Activated T-cell treated with anti-CD3 and anti-CD28 coated beads for 48 hours (primary cell): ENCODE results near the gene OR6B2.

Source experiments
- DNase-seq: peaks from one replicate; pipeline ENCODE4 v3.0.0-alpha.2; 2020; ENCODE audit warnings: low read depth

Gene OR6B2

DNA sequence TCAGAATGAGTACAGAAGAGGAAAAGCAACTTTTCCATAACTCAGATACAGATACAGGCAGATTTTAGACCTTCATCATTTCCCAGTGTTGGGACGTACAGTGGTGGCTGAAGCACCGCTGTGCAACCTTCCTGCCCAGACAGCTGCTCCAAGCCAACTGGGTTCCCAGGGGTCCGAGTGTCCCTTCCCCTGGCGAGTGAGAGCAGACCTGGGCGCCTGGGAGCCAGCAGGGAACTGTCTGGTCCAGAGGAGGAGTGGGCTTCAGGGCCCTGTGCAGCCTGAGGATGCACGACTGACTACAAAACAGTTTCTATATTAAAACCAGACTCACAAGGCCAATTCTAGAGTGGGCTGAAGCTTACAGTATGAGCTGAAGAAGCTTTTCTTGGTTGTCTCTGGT is 11.1 kb upstream of the OR6B2 start:
- no peak for DNase-seq

DNA sequence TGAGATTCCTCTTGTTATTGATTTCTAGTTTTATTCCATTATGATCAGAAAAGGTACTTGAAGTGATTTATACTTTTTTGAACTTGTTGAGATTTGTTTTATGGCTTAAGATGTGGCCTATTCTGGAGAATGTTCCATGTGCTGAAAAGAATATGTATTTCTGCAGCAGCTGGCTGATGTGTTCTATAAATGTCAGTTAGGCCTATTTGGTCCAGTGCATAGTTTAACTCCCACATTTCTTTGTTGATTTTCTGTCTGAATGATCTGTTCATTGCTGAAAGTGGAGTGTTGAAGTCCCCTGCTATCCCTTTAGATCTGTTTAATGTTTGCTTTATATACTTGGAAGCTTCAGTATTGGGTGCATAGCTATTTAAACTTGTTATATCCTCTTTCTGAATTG is 7.1 kb upstream of the OR6B2 start:
- no peak for DNase-seq

DNA sequence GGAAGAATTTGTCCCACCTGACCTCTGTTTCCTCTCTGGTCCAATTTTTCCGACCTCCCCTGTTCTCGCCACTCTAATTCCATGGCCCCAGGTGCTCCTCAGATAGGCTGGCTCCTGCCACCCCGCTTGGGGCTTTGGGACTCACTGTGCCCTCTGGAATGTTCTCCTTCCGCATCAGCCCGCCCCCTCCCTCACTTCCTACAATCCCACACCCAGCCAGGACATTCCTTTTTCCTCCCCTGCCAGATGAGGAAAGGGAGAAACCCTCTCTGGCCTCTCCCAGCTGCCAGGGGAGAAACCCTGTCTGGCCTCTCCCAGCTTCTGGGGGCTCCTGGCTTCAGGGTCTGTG is 3.1 kb upstream of the OR6B2 start:
- DNase-seq: no peak

DNA sequence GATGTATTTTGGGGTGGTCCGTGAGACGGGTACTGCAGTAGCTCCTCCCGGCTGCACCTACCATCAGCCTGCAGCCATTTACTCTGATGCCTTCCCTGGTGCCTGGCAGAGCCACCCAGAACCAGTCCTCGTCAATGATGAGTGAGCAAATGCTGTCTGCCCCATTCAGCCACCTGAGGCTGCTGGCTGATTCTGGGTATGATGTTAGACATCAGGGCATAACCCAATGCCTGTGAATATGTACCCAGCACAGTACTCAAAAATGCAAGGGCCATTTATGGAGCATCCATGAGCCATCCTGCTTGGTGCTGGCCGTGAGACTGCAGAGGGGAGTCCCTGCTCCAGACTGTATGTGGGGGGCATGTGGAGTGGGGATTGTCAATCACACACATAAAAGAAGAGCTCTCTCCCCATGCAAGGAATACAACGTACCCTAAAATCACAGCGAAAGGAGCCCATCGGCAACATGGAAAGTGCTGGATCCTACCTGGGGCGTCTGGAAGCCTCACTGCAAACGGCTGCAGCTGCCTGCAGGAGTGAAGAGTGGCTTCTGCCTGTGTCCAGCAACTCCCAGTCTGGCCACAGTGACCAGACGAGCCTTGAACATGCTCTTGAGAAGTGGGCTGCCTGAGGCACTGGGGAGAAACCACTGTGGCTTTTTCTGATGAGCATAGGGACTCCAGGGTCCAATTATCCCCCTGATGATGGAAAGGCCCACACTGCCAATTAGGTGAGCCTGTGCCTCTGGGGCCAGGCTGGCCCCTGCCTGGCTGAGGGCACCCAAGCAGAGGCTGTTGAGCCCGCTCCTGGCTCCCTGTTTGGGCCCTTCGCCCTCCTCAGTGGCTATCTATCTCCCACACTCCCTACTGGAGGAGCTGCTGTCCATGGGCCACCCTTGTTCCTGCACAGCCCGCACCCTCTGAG is 2.4 kb upstream of the OR6B2 start:
- DNase-seq: no peak

DNA sequence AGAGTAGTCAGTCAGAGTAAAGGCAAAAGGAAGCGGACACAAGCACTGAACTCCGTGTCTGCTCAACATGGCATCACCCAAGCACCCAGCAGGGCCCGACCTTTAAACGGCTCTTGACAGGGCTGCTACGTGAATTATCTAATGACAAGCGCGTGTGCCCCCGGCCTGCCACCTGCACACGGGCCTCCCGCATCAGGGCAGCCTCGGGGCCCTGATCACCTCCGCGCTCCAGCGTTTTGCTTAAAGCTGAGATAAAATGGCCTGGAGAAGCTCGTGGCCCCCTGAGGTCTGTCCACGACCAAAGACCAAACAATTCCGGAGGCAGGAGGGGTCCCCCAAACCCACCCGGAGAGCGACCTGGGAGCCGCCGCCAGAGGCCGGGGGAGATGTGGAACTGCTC is 5.5 kb downstream of the OR6B2 start:
- peak; percentile 14 for DNase-seq

DNA sequence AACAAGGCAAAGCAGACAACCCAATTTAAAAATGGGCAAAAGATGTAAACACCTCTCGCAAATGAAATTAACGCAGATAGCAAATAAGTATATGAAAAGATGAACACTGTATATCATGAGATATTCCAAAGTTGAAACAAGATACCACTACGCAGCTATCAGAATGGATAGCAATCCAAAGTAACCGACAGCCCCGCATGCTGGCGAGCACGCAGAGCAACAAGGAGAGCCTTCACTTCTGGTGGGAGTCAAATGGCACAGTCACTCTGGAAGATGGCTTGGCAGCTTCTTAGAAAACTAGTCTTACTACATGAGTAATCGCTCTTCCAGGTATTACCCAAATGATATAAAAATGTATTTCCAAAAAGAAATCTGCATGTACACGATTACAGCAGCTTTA is 6.4 kb downstream of the OR6B2 start:
- DNase-seq: peak; percentile 3

DNA sequence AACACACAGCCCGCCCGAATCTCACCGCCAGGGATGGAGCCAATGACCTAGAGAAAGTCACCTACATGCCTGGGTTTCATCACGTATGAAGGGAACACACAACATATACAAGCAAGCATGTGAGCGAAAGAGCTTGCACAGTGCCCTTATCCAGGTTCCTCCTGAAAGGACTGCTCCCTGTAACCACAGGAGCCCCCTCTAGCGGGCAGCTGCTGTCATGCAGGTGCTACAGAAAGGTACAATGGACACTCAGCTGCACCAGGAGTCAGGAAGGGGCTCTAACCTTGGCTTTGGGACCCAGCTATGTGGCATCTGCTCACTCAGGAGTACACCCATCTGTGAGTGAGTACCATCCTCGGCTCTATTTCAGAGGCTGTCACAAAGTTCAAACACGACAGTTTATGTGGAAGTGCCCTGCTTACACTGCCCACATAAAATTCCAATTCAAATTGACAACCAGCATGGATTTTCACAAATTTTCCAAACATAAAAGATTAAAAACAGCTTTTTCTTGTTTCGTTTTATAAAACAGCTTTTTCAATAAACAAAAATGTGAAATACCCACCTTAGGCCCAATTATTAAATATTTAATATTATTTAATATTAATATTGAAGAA is 8.6 kb downstream of the OR6B2 start:
- peak; percentile 56 for DNase-seq

DNA sequence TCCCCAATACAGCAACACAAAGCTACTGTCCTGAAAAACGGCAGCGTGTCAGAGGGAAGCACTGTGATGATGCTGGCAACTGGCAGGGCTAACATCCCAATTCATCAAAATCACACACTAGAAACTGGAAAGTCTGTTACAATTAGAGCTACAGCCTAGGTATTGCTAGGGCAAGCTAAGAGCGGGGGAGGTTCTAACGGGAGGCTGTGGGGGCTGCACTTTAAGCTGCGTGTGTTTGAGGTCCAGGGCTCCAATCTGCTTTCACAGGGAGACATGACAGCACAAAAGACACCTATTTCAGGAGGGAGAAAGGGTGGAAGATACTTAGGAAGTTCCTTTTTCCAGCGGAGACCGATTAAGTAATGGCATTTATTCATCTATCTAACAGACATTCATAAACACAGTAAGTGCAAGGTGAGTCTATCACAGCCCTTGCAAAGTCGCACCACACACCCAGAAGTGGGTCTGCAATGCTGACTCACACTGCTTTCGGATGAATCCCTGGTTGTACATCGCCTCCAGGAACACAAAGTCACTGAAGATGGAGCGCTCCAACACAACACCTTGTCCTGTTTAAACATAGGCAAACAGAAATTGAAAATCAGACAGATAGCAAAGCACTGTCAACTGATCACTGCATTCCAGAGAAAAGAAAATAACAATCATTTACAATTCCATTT is 12.0 kb downstream of the OR6B2 start:
- no peak for DNase-seq

DNA sequence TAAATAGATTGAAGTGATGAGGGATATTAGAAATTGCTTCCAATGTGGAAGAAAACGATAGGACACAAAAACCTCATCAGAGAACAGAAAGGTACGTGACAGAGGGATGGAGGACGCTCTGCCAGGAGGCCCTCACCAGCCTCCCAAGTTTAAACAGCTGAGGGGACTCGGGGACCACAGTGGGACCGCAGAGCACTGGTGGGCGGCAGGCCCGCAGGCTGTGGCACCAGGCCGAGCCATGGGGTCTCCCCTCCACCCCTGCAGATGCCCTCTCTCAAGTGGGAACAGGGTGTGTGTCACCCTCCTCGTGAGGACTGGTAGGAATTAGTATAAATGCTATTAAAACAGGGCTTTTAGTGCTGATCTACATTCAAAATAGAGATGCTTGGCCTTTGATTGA is 15.9 kb downstream of the OR6B2 start:
- DNase-seq: no peak

DNA sequence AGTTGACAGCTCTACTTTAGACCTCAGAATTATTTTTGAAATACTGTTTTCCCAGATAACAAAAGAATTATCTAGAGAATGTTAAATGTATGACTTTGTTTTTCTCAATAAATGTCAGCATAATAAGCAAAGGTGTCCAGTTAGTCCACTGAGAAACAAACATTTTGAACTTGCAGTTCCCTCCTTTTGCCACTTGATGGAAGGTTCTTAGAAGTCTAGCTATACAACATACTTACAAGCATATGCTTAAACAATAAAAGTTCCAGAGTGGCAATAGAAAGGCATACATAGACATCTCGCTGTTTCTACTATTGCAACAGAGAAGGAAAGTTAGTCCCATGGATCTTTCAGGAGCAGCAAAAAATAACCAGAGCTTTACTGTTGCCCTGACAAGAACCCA is 16.9 kb downstream of the OR6B2 start:
- DNase-seq: no peak

DNA sequence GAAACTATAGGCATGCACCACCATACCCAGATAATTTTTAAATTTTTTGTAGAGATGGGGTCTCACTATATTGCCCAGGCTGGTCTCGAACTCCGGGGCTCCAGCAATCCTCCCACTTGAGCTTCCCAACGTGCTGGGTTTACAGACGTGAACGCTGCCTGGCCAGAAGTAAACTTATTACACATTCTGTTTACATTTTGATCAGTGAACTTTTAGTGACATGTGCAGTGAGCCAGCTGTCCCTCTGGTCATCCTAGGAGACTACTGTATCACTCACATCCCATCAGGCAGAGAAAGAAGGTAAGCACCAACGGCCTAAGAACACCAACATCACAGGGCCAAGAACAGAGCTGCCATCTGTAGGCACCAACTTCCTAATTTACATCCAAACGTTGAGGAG is 27.2 kb downstream of the OR6B2 start:
- no peak for DNase-seq

DNA sequence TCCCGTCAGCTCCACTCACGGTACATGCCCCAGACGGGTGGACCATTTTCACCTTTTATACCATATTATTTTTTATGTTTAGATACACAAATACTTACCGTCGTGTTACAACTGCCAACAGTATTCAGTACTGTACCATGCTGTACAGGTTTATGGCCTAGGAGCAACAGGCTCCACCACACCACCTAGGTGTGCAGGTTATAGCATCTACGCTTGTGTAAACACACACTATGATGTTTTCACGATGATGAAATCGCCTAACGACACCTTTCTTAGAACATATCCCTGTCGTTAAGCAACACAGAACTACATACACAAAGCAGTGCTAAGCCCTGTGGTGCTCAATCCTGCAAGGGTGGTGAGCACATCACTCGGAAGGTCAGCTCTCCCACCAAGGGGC is 29.6 kb downstream of the OR6B2 start:
- no peak for DNase-seq

DNA sequence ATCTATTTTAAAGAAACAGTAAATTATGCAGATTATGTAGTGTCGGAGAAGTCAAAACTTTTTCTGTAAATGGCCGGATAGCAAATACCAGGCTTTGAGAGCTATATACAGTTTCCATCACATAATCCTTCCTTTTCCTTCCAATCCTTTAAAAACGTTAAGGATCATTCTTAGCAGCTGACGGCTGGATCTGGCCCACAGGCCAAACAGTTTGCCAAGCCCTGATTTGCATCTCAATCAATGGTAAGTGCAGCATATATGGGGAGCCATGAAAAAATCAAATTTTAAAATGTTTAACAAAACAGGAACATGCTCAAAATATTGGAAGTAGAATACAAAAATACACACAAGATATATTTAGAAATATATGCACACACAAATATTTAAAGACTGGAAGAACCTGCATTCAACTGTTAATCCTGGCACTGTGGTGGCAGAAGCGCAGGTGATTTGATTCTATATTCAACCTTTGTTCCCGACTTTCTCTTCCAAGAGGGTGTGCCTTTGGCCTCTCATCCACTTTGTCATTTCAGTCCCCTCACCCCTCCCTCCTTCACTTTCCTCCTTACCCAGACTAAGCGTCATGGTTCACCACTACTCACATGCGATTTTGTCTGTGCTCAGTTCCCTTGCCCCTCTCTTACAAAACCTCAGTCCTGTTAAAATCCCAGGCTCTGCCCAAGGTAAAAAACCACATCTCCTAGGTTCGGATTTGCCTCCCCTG is 32.4 kb downstream of the OR6B2 start:
- DNase-seq: no peak

DNA sequence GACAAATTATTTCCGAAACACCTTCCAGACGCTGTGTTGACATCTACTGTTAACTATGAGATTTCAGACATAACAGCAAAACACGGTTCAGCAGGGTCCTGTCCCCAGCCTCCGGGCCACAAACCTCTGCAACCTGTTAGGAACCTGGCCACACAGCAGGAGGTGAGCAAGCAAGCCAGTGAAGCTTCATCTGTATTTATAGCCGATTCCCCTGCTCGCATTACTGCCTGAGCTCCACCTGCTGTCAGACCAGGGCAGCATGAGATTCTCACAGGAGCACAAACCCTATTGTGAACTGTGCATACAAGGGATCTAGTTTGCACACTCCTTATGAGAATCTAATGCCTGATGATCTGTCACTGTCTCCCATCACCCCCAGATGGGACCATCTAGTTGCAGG is 36.1 kb downstream of the OR6B2 start:
- DNase-seq: no peak

DNA sequence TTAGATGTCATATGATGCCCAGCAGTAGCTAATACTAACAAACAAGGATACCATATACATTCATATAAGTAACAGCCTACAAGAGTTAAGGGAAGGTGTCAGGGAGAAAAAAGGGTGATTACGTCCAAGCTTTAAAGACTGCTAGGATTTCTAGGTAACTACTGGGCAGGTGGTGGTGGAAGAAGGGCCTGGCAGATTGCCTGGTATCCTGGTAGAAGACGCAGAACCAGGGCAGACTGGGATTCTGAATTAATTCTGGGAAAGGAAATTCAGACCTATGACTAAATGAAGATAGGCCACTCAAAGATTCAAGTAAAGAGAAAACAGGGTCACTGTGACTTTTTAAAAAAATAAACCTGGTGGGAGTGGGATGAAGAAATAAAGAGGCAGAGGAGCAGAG is 36.9 kb downstream of the OR6B2 start:
- no peak for DNase-seq

DNA sequence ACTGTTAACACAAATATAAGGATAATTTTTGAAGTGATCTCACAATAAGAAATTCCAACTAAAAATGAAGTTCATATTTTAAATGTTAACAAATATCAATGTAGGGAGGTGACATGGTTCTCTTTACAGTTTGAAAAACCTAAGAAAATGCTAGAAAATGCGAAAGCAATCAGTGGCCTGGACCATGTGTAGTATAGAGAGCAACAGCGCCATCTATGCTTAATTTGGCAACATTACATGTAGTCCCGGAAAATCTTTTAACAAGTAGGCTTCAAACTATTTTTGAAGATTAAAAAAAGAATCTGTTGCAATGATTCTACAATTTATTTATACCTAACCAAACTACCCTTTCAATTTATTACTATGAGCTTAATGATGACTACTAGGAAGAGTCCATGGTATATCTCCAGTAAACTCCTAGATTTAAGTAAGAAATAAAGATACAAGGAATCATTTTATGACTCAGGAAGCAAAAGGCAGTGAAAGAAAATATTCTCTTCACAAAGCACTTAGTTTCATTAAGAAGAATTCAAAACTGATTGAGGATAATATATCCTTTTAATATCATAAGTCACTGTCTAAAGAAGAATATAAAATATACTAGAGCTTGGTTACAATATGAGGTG is 38.4 kb downstream of the OR6B2 start:
- DNase-seq: no peak

DNA sequence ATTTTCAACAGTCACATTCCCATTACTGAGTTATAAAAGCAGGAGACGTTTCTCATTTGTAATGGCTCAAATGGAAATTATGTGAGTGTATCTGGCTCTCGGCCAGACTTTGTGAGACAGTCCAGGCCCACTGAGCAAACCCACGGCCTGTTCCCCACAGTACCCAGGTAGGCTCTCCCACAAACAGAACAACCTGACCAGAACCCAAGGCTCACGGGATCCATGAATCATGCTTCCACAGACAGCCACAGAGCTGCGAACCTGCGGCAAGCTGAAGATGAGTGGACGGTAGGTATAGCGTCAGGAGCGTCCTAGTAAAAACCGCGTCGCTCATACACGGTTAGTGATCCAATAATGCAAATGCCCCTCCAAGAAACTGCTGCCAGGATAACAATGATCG is 39.3 kb downstream of the OR6B2 start:
- no peak for DNase-seq

DNA sequence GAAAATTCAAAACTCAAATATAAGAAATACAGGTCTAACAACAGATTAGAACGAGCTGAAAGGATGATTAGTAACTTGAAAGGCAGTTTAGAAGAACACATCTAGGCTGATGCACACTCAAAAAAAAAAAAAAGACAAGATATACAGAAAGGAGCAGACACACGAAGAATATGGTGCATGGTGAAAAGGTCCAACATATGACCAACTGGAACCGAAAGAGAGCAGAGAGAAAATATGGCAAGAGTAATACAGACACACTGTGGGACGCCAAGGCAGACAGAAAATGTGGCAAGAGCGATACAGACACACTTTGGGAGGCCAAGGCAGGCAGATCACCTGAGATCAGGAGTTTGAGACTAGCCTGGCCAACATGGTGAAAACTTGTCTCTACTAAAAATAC is 44.9 kb downstream of the OR6B2 start:
- DNase-seq: no peak

DNA sequence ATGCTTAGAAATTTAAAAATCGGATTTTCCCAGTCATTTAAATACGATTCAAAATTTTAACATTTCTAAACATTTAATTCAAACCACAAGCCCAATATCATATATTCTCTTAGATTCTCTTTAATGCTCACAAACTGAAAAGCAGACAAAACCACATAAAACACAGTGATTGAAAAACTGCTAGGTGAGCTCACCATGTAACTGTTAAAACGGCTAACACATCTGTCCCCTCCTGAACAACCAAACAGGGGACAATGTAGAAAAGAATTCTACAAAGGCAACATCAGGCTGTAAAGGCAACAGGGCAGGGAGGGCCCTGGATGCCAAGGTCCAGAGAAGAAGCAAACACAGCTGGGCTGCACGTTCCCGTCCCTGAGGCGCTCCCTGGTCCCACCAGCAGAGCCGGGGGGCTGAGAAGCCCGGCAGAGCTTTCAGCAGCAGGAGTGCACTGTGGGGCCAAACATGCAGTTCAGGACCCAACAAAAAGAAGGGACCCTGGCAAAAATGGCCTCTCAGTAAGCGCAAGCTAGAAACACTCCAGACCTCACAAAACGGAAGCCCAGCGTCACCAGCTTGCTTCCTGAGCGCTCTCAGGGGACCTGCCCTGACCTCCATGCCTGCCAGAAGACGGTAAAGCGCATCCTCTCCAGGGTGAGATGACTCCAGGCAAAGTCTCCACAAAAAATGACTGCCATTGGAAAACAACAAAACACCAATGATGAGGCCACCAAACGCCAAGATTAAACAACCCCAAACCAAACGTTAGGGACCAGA is 45.6 kb downstream of the OR6B2 start:
- no peak for DNase-seq

DNA sequence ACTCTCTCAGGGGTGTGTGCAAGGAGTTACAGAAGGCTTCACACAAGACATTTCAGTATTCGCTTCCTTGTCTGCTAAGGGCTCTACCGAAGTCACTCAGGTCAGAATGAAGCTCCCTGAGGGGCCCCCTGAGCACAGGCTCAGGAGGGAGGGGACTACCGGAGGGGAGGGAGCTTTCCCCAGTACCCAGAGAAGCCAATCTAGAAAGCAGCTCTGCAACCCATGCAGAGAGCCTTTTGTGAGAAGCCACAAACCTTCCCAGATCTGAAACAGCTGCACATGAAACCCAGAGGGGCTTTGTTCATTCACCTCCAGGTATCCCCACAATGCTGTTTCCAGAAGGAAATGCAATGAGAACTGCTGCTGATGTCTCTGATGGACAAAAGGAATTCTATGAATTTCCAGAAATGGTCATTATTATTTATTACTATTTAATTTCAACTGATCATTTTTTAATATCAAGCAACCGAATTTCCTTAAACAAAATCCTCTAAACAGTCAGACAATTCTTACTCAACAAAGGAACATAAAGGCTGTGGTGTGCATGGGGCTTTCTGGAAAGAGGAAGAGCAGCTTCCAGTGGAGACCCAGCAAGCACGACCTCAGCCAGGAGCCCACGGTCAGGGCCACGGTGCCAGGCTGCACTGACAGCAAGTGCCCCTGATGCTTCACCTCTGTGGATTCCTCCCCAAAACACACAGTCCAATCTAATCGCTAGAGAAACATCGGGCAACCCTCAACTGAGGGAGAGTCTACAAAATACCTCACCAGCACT is 47.0 kb downstream of the OR6B2 start:
- no peak for DNase-seq
